GM12874 (cell line): ENCODE data around the gene HNRNPUL2.

ENCODE experiments used
- CTCF ChIP-seq: IDR thresholded peaks from 2 replicates; pipeline ENCODE4 v1.5.1; 2011; ENCODE audit warnings: low read depth, mild to moderate bottlenecking, control low read depth, low read length, moderate library complexity; ENCODE audit not compliant: insufficient read depth

Gene HNRNPUL2

GRCh38 chr11:62728171-62728988, 1.1 kb upstream of the HNRNPUL2 start, which contains the start of gene TTC9C:
TTC9C (plus strand) TSS chr11:62728486; CDS start chr11:62728849, 363 bp downstream.
- no peak for TF ChIP-seq CTCF

GRCh38 chr11:62727872-62728170, 564 bp upstream of the HNRNPUL2 start:
- no peak for TF ChIP-seq CTCF

- TF ChIP-seq CTCF: no peak
Observed at GRCh38 chr11:62726915-62727164, 417 bp downstream of the HNRNPUL2 start.

GRCh38 chr11:62726156-62726914, 922 bp downstream of the HNRNPUL2 start:
- no peak for TF ChIP-seq CTCF

GRCh38 chr11:62725646-62726045, 1.6 kb downstream of the HNRNPUL2 start:
- no peak for TF ChIP-seq CTCF

GRCh38 chr11:62724171-62724570, 3.1 kb downstream of the HNRNPUL2 start:
- TF ChIP-seq CTCF: no peak

GRCh38 chr11:62721994-62722393, 5.3 kb downstream of the HNRNPUL2 start:
- TF ChIP-seq CTCF: no peak
